ENCODE measurements around the gene STX10.

STX10 gene

DNA sequence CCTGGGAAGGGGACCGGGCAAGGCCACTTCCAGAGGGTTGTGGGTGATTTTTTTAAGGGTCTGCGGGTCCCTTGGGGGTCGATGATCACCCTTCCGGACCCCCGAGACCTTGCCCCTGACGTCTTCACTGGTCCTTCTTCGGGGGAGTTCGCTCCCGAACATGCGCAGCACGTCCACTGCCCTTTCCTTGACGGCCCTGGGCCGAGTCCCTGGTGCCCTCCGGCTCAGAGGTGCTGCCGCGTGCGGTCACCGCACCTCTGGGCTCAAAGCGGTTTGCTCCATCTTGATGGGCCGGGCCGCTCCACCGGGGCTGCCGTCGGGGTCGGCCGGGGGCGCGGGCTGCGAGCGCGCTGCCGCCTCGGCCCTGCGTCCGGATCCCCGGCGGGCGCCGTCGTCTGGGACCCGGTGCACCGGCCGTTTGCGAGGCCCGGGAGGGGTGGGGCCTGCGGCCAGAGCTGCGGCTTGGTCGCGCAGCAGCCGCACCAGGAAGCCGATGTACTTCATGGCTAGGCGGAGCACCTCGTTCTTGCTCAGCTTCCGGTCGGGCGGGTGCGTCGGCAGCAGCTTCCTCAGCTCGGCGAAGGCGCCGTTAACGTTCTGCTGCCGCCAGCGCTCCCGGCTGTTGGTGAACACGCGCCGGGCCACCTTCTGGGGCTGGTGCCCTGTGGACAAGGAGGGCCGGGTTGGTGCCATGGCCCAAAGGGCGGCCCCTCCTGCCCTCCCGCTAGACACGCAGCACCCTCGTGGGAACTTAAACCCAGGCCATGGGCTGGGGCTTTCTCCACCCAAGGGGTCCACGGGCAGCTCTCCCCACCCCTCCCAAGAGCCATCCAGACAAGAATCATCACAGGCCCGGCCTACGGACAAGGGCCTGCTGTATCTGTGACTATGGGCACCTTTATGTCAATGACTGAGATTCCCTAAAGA lies 50.8 kb downstream of the STX10 start:
- no peak for DNase-seq

DNA sequence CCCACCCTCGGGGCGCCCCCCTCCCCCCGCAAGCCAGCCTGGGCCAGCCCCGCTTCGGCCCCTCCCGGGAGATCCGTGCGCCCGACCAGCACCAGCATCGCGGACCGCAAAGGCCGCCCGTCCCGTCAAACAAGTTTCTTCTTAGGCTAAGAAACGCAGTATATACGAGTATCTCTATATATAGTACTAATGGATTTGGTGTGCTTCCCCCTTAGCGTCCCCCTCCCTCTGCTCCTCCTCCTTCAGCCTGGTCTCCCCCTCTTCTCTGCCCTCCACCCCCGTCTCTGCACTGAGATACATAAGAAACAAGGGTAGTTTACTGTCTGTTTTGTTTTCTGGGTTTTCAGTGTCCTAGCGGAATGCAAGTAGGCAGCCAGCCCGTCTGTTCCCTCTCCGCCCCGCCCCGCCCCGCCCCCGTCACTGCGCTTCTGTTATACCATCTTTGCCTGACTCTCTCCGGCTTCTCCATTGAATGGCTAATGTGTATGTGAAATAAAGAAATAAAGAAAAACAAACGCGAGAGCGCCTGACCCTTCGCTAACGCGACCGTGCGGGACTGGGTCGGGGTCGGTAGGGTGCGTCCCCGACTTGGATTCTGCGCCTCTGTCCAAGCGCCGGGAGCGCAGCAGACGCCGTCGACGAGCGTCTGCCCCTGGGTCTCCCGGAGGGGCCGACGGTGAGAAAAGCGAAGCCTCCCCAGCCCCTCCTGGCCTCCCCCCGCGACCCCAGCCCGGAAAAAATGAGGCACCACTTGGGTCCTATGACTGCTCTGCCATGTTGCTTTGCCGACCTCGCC lies 51.7 kb downstream of the STX10 start:
- DNase-seq = peak in 1 of 2 experiments; percentile 46

DNA sequence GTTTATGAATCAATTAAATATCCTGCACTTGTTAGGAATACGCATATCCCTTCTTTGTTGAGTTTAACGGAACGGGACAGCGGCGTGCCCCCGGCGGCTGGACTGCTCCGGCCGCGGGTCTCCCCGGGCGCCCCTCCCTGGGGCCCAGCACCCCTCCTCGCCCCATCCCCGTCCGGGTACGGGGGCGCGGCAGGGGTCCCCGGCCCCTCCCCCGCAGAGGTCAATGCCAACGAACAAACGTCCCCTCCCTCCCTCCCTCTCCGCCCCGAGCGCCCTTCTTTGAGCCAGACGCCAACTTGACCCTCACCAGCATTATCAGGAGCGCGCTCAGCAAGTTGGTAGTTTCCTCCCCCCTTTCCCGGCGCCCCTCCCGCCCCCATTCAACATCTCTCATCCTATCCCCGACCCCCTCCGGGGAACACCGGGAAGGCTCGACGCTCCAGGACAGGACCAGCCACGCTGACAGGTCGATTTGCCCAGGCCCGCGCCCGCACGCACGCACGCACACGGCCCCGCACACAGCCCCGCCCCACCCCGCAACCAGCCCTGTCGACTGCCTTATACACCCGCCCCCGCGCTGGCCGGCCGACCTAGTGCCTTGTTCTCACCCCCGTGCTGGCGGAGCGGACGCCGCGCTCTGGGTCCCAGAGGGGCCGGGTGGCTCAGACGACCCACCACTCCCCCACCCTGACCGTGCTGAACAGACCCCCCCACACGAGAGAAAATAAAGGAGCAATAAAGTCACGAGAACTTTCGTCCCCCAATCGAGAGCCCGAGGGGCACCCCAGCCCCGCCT lies 52.5 kb downstream of the STX10 start:
- no peak for DNase-seq

DNA sequence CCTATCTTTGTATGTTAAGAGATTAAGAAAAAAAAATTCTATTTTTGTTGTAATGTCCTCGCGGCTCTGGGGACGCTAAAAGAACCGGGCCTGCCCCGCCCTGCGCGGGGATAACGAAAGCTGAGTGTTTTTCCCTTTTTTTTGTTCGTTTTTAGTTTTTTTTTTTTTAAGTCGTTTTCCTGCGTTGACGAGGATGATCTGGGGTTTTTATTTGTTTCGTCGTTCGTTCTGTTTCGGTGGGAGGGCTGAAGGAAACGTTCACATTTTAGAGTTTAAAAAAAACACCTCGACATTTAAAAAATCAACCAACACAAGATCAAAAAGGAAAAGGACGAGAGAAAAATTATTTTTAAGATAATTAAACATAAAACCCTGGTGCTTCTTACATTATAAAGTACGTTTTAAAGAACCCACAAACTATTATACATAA lies 53.1 kb downstream of the STX10 start:
- no peak for DNase-seq

- DNase-seq = peak in 1 of 2 experiments; percentile 22
Observed at GRCh38 chr19:13095934-13096927, 53.9 kb downstream of the STX10 start.

GRCh38 chr19:13095393-13095784 lies 54.8 kb downstream of the STX10 start:
- DNase-seq = no peak

- peak in 1 of 2 experiments; percentile 33 for DNase-seq
Observed at GRCh38 chr19:13094771-13095392, 55.3 kb downstream of the STX10 start.

DNA sequence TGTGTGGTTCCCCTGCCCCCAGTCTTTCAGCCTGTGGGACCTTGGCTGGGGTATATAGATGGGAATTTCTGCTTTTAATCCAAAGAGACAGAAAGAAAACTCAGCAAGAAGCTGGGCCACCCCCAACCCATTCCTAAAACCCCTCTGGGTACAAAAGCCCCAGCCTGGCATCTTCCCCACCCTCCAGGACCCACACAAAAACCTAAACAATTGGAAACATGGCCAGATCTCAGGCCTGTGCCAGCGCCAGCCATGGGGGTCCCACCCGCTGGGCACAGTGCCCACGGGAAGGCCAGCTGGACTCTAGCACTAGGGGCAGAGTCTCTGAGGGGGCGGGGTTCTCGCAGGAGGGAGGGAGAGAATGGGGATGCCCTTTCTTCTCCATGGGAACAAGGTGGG lies 56.1 kb downstream of the STX10 start:
- DNase-seq = no peak

Measured in NCI-H524 (cell line).